Upper lobe of right lung (tissue), 1 donor: Measurements from ENCODE around the gene FCRL5. TPM values are rescaled to one million over a fixed set of nuclear protein-coding genes. Genes with fewer than 3 reads are reported as not detected.

Experiments used
- ATAC-seq: fragments of 200-7000 bp; cut with Tn5 transposase; one replicate; pipeline ENCODE4 v1.9.1; 2020; ENCODE audit warnings: mild to moderate bottlenecking, moderate library complexity
- DNase-seq: peaks from one replicate; pipeline ENCODE4 v3.0.0-alpha.2; 2020
- H3K27ac ChIP-seq: fragments of 200-600 bp; one replicate; pipeline ENCODE4 v1.8.0; 2022
- H3K27me3 ChIP-seq: fragments of 200-600 bp; one replicate; pipeline ENCODE4 v1.8.0; 2022; ENCODE audit warnings: mild to moderate bottlenecking
- H3K36me3 ChIP-seq: fragments of 200-600 bp; one replicate; pipeline ENCODE4 v1.8.0; 2022
- H3K4me1 ChIP-seq: fragments of 200-600 bp; one replicate; pipeline ENCODE4 v1.8.0; 2022
- H3K4me3 ChIP-seq: fragments of 200-600 bp; one replicate; pipeline ENCODE4 v1.8.0; 2022; ENCODE audit warnings: mild to moderate bottlenecking
- H3K9me3 ChIP-seq: fragments of 200-600 bp; one replicate; pipeline ENCODE4 v1.8.0; 2022
- intact Hi-C: fragments of 100-400 bp; cut with DNase I; formaldehyde crosslinking; loops from one replicate; pipeline ENCODE4 v1.11.0; 2022
- total RNA-seq: library from RNA; stranded (reverse); fragmentation: NEBNext Ultra II Directional; extraction: Animal tissue kit (Norgen Biotek cat#: 25700); gene quantifications from one replicate; pipeline ENCODE4 v1.2.1, GENCODE V29; 2021
- TF ChIP-seq, protein P1 (sequence below): fragments of 200-600 bp; IDR thresholded peaks from one replicate; pipeline ENCODE4 v1.8.0; 2022; ENCODE audit warnings: antibody characterized with exemption
- donor health status: DM: no; HTN: yes; CAD: no; lungs with severe emphysema.

FCRL5 gene
- total RNA-seq, 1 donor from 2014 or later = 0.93 TPM

- peak; percentile 90 for ATAC-seq
- no peak overlapping the region for H3K4me3 ChIP-seq
- no peak for DNase-seq
- no peaks in the 10 kb centered on the region for H3K4me1 ChIP-seq
- no peaks in the 10 kb centered on the region for H3K36me3 ChIP-seq
- TF ChIP-seq, protein P1, sequence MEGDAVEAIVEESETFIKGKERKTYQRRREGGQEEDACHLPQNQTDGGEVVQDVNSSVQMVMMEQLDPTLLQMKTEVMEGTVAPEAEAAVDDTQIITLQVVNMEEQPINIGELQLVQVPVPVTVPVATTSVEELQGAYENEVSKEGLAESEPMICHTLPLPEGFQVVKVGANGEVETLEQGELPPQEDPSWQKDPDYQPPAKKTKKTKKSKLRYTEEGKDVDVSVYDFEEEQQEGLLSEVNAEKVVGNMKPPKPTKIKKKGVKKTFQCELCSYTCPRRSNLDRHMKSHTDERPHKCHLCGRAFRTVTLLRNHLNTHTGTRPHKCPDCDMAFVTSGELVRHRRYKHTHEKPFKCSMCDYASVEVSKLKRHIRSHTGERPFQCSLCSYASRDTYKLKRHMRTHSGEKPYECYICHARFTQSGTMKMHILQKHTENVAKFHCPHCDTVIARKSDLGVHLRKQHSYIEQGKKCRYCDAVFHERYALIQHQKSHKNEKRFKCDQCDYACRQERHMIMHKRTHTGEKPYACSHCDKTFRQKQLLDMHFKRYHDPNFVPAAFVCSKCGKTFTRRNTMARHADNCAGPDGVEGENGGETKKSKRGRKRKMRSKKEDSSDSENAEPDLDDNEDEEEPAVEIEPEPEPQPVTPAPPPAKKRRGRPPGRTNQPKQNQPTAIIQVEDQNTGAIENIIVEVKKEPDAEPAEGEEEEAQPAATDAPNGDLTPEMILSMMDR = peak; percentile 93
- H3K27me3 ChIP-seq = peaks cover 9% of the 10 kb centered on the region
- intact Hi-C loops = loop anchor here (10.0 kb wide), 1 partner anchor 121 kb away; no protein-coding TSS in a partner anchor
- H3K9me3 ChIP-seq = no peaks in the 10 kb centered on the region
- no peak overlapping the region for H3K27ac ChIP-seq
Observed at GRCh38 chr1:157496121-157496526, 56.2 kb downstream of the FCRL5 start.

GRCh38 chr1:157495285-157495684 is 57.0 kb downstream of the FCRL5 start:
- H3K27me3 ChIP-seq = peaks cover 9% of the 10 kb centered on the region
- H3K4me3 ChIP-seq = no peak overlapping the region
- H3K4me1 ChIP-seq = no peaks in the 10 kb centered on the region
- DNase-seq (no peak), ATAC-seq (no peak)
- no peaks in the 10 kb centered on the region for H3K36me3 ChIP-seq
- intact Hi-C loops = loop anchor here (10.0 kb wide), 1 partner anchor 120 kb away; no protein-coding TSS in a partner anchor
- H3K9me3 ChIP-seq = no peaks in the 10 kb centered on the region
- H3K27ac ChIP-seq = no peak overlapping the region
- TF ChIP-seq, protein P1 = no peak

- intact Hi-C loops = loop anchor here (10.0 kb wide), 1 partner anchor 119 kb away; no protein-coding TSS in a partner anchor
- H3K27me3 ChIP-seq = peaks cover 9% of the 10 kb centered on the region
- TF ChIP-seq, protein P1 = no peak
- H3K4me3 ChIP-seq = no peak overlapping the region
- no peak overlapping the region for H3K27ac ChIP-seq
- H3K4me1 ChIP-seq = no peaks in the 10 kb centered on the region
- H3K9me3 ChIP-seq = no peaks in the 10 kb centered on the region
- no peaks in the 10 kb centered on the region for H3K36me3 ChIP-seq
- ATAC-seq (no peak), DNase-seq (no peak)
Observed at GRCh38 chr1:157494093-157494492, 58.2 kb downstream of the FCRL5 start.

DNA sequence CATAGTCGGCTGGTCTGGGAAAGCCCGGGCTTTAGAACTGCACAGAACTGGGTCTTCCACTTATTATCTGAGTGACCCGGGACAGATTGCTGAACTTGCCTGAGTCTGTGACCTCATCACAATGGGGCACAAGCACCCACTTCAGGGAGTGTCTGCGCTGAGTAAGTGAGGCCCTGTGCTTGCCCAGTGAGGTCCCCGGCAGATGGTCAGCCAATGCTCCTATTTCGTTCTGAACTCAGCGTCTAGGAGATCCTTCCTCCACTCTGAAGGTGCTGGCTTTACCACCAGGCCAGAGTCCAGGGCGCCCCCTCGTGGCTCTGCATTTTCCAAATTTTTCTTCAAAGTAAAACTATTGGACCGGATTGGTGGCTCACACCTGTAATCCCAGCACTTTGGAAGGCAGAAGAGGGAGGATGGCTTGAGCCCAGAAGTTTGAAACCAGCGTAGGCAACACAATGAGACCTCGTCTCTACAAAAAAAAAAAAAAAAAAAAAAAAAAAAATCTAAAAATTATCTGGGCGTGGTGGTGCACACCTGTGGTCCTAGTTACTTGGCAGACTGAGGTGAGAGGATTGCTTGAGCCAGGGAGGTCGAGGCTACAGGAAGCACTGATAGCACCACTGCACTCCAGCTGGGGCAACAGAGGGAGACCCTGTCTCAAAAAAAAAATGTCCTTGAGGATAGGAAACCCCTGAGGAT is 61.7 kb downstream of the FCRL5 start:
- H3K27ac ChIP-seq = no peak overlapping the region
- intact Hi-C loops = loop anchor here (10.0 kb wide), 1 partner anchor 116 kb away; no protein-coding TSS in a partner anchor
- no peaks in the 10 kb centered on the region for H3K9me3 ChIP-seq
- TF ChIP-seq, protein P1 = peak; percentile 56
- H3K27me3 ChIP-seq = peaks cover 9% of the 10 kb centered on the region
- no peak overlapping the region for H3K4me3 ChIP-seq
- no peaks in the 10 kb centered on the region for H3K4me1 ChIP-seq
- DNase-seq (peak; percentile 80), ATAC-seq (peak; percentile 83)
- no peaks in the 10 kb centered on the region for H3K36me3 ChIP-seq

DNA sequence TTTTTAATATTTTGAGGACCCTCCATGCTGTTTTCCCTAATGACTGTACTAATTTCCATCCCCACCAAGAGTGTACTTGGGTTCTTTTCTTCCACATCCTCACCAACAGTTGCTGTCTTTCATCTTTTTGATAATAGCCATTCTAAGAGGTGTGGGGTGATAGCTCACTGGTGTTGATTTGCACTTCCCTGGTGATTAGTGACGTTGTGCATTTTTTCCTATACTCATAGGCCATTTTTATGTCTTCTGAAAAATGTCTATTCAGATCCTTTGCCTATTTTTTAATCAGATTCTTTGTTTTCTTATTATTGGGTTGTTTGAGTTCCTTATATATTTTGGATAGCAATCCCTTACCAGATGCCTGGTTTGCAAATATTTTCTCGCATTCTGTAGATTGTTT is 64.2 kb downstream of the FCRL5 start:
- no peaks in the 10 kb centered on the region for H3K4me1 ChIP-seq
- no peak overlapping the region for H3K27ac ChIP-seq
- H3K4me3 ChIP-seq = no peak overlapping the region
- no peak for DNase-seq
- H3K9me3 ChIP-seq = no peaks in the 10 kb centered on the region
- no peaks in the 10 kb centered on the region for H3K36me3 ChIP-seq
- peaks cover 9% of the 10 kb centered on the region for H3K27me3 ChIP-seq
- intact Hi-C loops = no loop called here
- TF ChIP-seq, protein P1 = no peak
- ATAC-seq = no peak
